Osteocyte (in vitro differentiated cells): ENCODE data around the gene MAP3K4. TPM values are rescaled to one million over a fixed set of nuclear protein-coding genes. Genes with fewer than 3 reads are reported as not detected.
"Not testable (repeated sequence)": the region's sequence is repeated elsewhere in the genome, so short reads cannot be mapped to it uniquely, and the experiment has no call there.

Experiments
- DNase-seq: peaks from one replicate; pipeline ENCODE4 v3.0.0; 2021; ENCODE audit warnings: mixed read lengths; ENCODE audit not compliant: unreplicated experiment; ENCODE audit errors: extremely low spot score
- H3K27ac Mint-ChIP-seq: one replicate; pipeline ENCODE4 v1.8.0; 2021; ENCODE audit warnings: mild to moderate bottlenecking, mixed read lengths; ENCODE audit not compliant: unreplicated experiment
- H3K27me3 Mint-ChIP-seq: one replicate; pipeline ENCODE4 v1.8.0; 2021; ENCODE audit warnings: mixed read lengths; ENCODE audit not compliant: unreplicated experiment
- H3K36me3 Mint-ChIP-seq: one replicate; pipeline ENCODE4 v1.8.0; 2021; ENCODE audit warnings: mixed read lengths; ENCODE audit not compliant: unreplicated experiment
- H3K4me1 Mint-ChIP-seq: one replicate; pipeline ENCODE4 v1.8.0; 2021; ENCODE audit warnings: mixed read lengths; ENCODE audit not compliant: unreplicated experiment
- H3K4me3 Mint-ChIP-seq: one replicate; pipeline ENCODE4 v1.8.0; 2021; ENCODE audit warnings: mild to moderate bottlenecking, moderate library complexity, mixed read lengths; ENCODE audit not compliant: unreplicated experiment
- H3K9me3 Mint-ChIP-seq: one replicate; pipeline ENCODE4 v1.8.0; 2021; ENCODE audit warnings: mixed read lengths; ENCODE audit not compliant: unreplicated experiment
- CTCF ChIP-seq: fragments of 200-600 bp; sonication (generic); IDR thresholded peaks from 2 replicates; pipeline ENCODE4 v1.5.0; 2021; ENCODE audit warnings: antibody characterized with exemption, mild to moderate bottlenecking, moderate library complexity
- total RNA-seq: library from RNA; stranded (reverse); gene quantifications from 2 replicates; pipeline ENCODE4 v1.2.1, GENCODE V29; 2021

Gene MAP3K4
- total RNA-seq, 1 donor from 2014 or later: 20.7 TPM

- Mint-ChIP-seq H3K27ac (no peak overlapping the region), H3K36me3 (no peaks in the 10 kb centered on the region), H3K9me3 (peaks cover 5% of the 10 kb centered on the region), H3K4me3 (no peak overlapping the region), H3K4me1 (peaks cover 4% of the 10 kb centered on the region), H3K27me3 (peaks cover 5% of the 10 kb centered on the region)
- no peak for DNase-seq
- no peak for TF ChIP-seq CTCF
These were observed 13.2 kb upstream of the MAP3K4 start for GRCh38 chr6:160978141-160978901.

- H3K9me3 Mint-ChIP-seq: peaks cover 5% of the 10 kb centered on the region
- H3K36me3 Mint-ChIP-seq: peaks cover 2% of the 10 kb centered on the region
- DNase-seq: no peak
- TF ChIP-seq CTCF: no peak
- peaks cover 5% of the 10 kb centered on the region for H3K27me3 Mint-ChIP-seq
- H3K4me3 Mint-ChIP-seq: no peak overlapping the region
- no peaks in the 10 kb centered on the region for H3K4me1 Mint-ChIP-seq
- no peak overlapping the region for H3K27ac Mint-ChIP-seq
These were observed 12.4 kb upstream of the MAP3K4 start for GRCh38 chr6:160979061-160979708.

- Mint-ChIP-seq H3K9me3 (peaks cover 12% of the 10 kb centered on the region), H3K27me3 (peaks cover 17% of the 10 kb centered on the region)
- not testable (repeated sequence) for H3K36me3 Mint-ChIP-seq, H3K27ac Mint-ChIP-seq, H3K4me3 Mint-ChIP-seq, H3K4me1 Mint-ChIP-seq, DNase-seq
These were observed 8.1 kb upstream of the MAP3K4 start for GRCh38 chr6:160983377-160983948.

- H3K36me3 Mint-ChIP-seq: peaks cover 2% of the 10 kb centered on the region
- no peak for TF ChIP-seq CTCF
- H3K27ac Mint-ChIP-seq: no peak overlapping the region
- peaks cover 2% of the 10 kb centered on the region for H3K4me1 Mint-ChIP-seq
- DNase-seq: no peak
- no peak overlapping the region for H3K4me3 Mint-ChIP-seq
- H3K27me3 Mint-ChIP-seq: peaks cover 13% of the 10 kb centered on the region
- H3K9me3 Mint-ChIP-seq: peaks cover 12% of the 10 kb centered on the region
These were observed 4.7 kb upstream of the MAP3K4 start for GRCh38 chr6:160986851-160987250.

- Mint-ChIP-seq H3K4me1 (peaks cover 2% of the 10 kb centered on the region), H3K4me3 (no peak overlapping the region), H3K27ac (no peak overlapping the region), H3K27me3 (peaks cover 13% of the 10 kb centered on the region), H3K9me3 (peaks cover 12% of the 10 kb centered on the region), H3K36me3 (peaks cover 2% of the 10 kb centered on the region)
- TF ChIP-seq CTCF: no peak
- DNase-seq: no peak
These were observed 4.3 kb upstream of the MAP3K4 start for GRCh38 chr6:160987265-160987664.
